ENCODE data around the gene ARHGAP26.

Gene ARHGAP26

DNA sequence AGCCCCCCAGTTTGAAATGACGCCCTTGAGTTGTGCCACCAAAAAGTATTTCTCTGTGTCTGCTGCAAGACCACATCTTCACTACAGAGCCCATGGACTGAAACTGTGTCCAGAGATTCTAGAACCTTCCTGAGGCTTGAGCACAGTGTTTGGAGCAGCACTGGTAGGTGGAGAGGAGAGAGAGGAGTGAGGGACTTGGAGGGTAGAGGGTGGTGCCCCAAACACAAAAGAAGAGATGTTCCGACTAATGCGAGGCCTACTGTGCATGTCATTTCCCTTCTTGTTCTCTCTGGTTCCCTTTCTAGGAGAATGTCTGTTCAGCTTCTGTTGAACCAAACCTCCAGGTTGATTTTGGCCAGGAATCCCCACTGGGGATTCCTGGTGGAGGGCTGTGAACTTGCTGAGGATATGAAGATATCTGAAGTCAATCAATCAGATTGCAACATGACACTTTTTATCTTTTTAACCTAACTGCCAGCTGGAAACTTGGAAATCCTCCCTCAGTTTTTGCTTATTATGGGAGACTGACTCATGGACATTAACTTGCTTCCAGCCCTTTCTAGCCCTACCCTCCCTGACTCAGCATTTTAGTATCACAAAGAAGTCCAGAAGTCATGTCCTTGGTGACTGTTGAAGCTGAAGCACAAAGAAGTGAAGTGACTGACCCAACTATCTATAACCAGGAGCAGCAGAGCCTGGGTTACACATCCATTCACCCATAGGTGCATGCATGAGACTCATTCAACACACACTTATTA, 478.8 kb downstream of the ARHGAP26 start:
- Histone ChIP-seq H3K9ac (ENCODE audit: low read depth, low read length) (no peak overlapping the region), H3K4me2 (ENCODE audit: low read length) (peak overlapping the region; percentile 16), H3K4me3 (ENCODE audit: low read length) (no peak overlapping the region), H3K9me3 (replicated peaks; ENCODE audit: low read length) (no peaks in the 10 kb centered on the region), H3K4me1 (ENCODE audit: control insufficient read depth, insufficient read depth, low read length) (peaks cover 43% of the 10 kb centered on the region), H3K36me3 (ENCODE audit: insufficient read depth, low read length) (no peaks in the 10 kb centered on the region), H3K27me3 (ENCODE audit: control insufficient read depth, insufficient read depth, low read length) (no peaks in the 10 kb centered on the region)

DNA sequence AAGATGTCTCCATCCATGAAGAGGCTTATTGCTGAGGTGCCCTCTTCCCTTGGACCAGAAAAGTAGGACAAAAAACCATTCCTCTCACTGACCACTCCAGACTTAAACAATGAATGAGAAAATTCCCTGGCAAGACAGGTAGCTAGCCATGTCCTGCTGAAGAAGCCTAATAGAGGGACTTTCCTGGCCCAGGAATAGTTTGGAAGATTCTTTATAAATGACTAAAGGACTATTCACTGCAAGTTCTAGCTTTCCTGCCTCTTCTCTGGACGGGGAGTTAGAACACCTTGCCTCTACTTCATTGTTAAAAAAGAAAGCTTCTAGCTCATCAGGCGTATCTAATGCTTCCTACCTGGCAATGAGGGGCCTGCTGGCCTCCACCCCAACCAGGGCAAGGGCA, 479.7 kb downstream of the ARHGAP26 start:
- peaks cover 34% of the 10 kb centered on the region for H3K4me1 ChIP-seq (ENCODE audit: control insufficient read depth, insufficient read depth, low read length)
- H3K9ac ChIP-seq (ENCODE audit: low read depth, low read length): no peak overlapping the region
- H3K9me3 ChIP-seq (replicated peaks; ENCODE audit: low read length): no peaks in the 10 kb centered on the region
- no peak overlapping the region for H3K4me2 ChIP-seq (ENCODE audit: low read length)
- H3K27me3 ChIP-seq (ENCODE audit: control insufficient read depth, insufficient read depth, low read length): no peaks in the 10 kb centered on the region
- H3K36me3 ChIP-seq (ENCODE audit: insufficient read depth, low read length): no peaks in the 10 kb centered on the region
- no peak overlapping the region for H3K4me3 ChIP-seq (ENCODE audit: low read length)

DNA sequence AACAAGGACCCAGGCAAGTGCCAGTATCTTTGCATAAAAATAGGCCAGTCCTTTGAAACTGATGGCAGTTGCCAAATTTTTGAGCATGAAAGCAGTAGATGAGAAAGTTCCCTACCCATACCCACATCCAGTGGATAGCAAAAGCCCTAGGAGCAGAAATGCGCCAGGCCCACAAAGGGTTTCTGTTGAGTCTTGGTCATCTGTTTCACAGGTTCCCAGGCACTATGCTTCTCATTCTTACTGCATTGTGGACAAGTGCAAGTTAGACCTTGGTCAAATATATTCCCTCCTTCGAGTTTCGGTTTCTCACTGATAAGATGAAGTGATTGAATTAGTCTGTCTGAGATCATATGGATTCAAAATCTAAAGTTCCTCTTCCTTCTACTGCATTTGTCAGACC, 481.0 kb downstream of the ARHGAP26 start:
- no peaks in the 10 kb centered on the region for H3K36me3 ChIP-seq (ENCODE audit: insufficient read depth, low read length)
- H3K4me3 ChIP-seq (ENCODE audit: low read length): no peak overlapping the region
- no peaks in the 10 kb centered on the region for H3K27me3 ChIP-seq (ENCODE audit: control insufficient read depth, insufficient read depth, low read length)
- no peaks in the 10 kb centered on the region for H3K9me3 ChIP-seq (replicated peaks; ENCODE audit: low read length)
- peaks cover 21% of the 10 kb centered on the region for H3K4me1 ChIP-seq (ENCODE audit: control insufficient read depth, insufficient read depth, low read length)
- no peak overlapping the region for H3K9ac ChIP-seq (ENCODE audit: low read depth, low read length)
- no peak overlapping the region for H3K4me2 ChIP-seq (ENCODE audit: low read length)

DNA sequence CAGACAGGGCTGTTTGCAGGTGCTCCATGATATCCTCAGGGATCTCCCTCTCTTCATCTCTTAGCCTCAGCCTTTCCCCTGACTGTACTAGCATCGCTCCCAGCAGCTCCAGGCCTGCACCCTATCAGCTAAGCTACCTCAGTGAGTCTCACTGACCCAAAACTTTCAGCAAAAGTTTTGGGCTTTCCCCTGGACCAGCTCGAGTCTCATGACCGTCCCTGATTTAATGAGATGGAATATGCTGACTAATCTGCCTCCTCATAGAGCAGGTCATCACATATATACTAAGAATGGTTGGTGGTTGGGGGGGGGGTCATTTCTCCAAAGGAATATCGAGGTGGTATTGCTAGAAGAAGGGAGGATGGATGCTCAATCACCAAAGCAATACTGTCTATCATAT, 481.8 kb downstream of the ARHGAP26 start:
- no peaks in the 10 kb centered on the region for H3K27me3 ChIP-seq (ENCODE audit: control insufficient read depth, insufficient read depth, low read length)
- H3K36me3 ChIP-seq (ENCODE audit: insufficient read depth, low read length): no peaks in the 10 kb centered on the region
- peaks cover 17% of the 10 kb centered on the region for H3K4me1 ChIP-seq (ENCODE audit: control insufficient read depth, insufficient read depth, low read length)
- no peaks in the 10 kb centered on the region for H3K9me3 ChIP-seq (replicated peaks; ENCODE audit: low read length)
- no peak overlapping the region for H3K9ac ChIP-seq (ENCODE audit: low read depth, low read length)
- no peak overlapping the region for H3K4me3 ChIP-seq (ENCODE audit: low read length)
- no peak overlapping the region for H3K4me2 ChIP-seq (ENCODE audit: low read length)

DNA sequence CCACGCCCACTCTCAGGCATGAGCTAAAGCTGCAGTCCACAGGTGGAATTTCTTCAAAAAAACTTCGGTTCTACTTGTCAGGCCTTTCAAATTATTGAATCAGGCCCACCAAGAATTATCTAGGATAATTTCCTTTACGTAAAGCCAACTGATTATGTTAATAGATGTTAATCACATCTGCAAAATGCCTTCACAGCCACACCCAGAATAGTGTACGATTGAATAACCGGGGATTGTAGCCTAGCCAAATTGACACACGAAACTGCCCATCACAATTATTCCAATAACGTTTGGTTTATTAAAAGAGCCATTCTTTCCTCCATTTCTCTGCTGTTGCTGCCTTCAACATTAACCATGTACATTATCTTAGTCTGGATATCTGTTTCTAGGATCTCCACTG, 484.6 kb downstream of the ARHGAP26 start:
- peaks cover 3% of the 10 kb centered on the region for H3K4me1 ChIP-seq (ENCODE audit: control insufficient read depth, insufficient read depth, low read length)

DNA sequence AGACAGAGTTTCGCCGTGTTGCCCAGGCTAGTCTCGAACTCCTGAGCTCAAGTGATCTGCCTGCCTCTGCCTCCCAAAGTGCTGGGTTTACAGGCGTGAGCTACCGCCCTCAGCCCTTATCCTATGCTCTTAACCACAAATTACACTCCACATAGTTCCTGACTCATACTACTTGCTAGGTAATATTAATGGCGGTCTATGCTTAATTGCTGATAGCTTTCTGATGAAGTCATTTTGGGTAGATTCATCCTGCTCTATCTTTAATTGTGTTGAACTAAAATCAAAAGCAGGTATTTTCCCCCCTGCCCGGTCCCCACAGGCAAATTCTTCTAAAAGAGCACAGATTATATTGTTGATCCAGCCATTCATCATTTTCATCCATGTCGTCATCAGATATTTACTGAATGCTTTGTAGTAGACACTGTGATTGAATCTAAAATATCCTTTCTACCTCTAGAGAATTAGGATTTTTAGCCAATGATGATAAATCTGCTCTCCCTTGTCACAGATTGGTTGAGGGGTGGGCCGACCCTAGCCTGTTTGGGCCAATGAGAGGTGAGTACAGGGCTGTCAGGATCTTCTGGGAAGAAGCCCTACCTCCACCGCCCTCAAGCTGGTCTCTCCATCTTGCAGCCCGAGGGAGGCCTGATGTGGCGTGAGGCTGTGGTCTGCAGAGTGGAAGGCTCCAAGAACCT, 488.5 kb downstream of the ARHGAP26 start:
- H3K4me3 ChIP-seq (ENCODE audit: low read length): no peak overlapping the region

More for the DNA sequence above, 484.6 kb downstream of the ARHGAP26 start:
- no peak overlapping the region for H3K4me2 ChIP-seq (ENCODE audit: low read length)
- H3K36me3 ChIP-seq (ENCODE audit: insufficient read depth, low read length): no peaks in the 10 kb centered on the region
- H3K9me3 ChIP-seq (replicated peaks; ENCODE audit: low read length): no peaks in the 10 kb centered on the region
- no peaks in the 10 kb centered on the region for H3K27me3 ChIP-seq (ENCODE audit: control insufficient read depth, insufficient read depth, low read length)
- no peak overlapping the region for H3K4me3 ChIP-seq (ENCODE audit: low read length)
- H3K9ac ChIP-seq (ENCODE audit: low read depth, low read length): no peak overlapping the region

DNA sequence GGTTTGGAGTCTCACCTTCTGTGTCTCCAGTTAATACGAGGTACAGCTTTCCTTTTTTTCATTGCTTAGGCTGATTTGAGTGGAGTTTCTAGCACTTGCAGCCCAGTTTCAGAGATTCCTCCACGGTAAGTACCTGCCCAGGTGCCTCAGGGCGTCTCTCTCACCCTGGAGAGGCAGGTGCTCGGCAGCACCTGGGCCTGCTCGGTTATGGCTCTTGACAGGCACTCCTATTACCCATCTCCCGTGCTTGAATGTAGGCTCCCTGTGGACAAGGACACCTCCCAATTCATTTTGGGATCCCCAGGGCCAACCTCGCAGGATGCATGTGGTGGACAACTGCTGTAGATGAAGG, 489.1 kb downstream of the ARHGAP26 start:
- Histone ChIP-seq H3K4me3 (ENCODE audit: low read length) (no peak overlapping the region), H3K4me1 (ENCODE audit: control insufficient read depth, insufficient read depth, low read length) (peaks cover 21% of the 10 kb centered on the region), H3K36me3 (ENCODE audit: insufficient read depth, low read length) (no peaks in the 10 kb centered on the region), H3K4me2 (ENCODE audit: low read length) (no peak overlapping the region), H3K27me3 (ENCODE audit: control insufficient read depth, insufficient read depth, low read length) (no peaks in the 10 kb centered on the region), H3K9ac (ENCODE audit: low read depth, low read length) (no peak overlapping the region), H3K9me3 (replicated peaks; ENCODE audit: low read length) (no peaks in the 10 kb centered on the region)

More for the DNA sequence above, 488.5 kb downstream of the ARHGAP26 start:
- Histone ChIP-seq H3K27me3 (ENCODE audit: control insufficient read depth, insufficient read depth, low read length) (no peaks in the 10 kb centered on the region), H3K9ac (ENCODE audit: low read depth, low read length) (no peak overlapping the region), H3K4me1 (ENCODE audit: control insufficient read depth, insufficient read depth, low read length) (peaks cover 21% of the 10 kb centered on the region), H3K9me3 (replicated peaks; ENCODE audit: low read length) (no peaks in the 10 kb centered on the region), H3K36me3 (ENCODE audit: insufficient read depth, low read length) (no peaks in the 10 kb centered on the region), H3K4me2 (ENCODE audit: low read length) (no peak overlapping the region)

DNA sequence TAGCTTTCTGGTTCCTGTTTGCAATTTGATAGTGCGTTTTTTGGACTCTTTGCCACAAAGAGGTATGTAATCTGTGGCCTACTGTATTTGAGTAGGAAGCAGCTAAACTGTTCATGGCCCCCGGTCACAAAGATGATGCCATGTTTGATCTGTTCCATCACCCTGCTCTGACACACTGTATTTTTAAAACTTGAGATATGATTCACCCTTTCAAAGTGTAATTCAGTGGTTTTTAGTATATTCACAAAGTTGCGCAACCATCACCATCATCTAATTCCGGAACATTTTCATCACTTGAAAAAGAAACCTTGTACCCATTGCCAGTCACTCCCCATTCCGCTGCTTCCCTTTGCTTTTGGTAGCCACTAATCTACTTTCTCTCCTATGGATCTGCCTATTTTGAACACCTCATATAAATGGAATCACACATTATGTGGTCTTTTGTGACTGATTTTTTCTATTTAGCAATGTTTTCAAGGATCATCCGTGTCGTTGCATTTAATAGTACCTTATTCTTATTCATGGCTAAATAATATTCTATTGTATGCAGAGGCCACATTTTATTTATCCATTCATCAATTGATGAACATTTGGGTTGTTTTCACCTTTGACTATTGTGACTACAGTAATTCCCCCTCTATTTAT, 491.7 kb downstream of the ARHGAP26 start:
- H3K4me3 ChIP-seq (ENCODE audit: low read length): no peak overlapping the region
- no peak overlapping the region for H3K4me2 ChIP-seq (ENCODE audit: low read length)
- H3K27me3 ChIP-seq (ENCODE audit: control insufficient read depth, insufficient read depth, low read length): no peaks in the 10 kb centered on the region
- H3K9ac ChIP-seq (ENCODE audit: low read depth, low read length): peak overlapping the region; percentile 42
- peaks cover 21% of the 10 kb centered on the region for H3K4me1 ChIP-seq (ENCODE audit: control insufficient read depth, insufficient read depth, low read length)
- no peaks in the 10 kb centered on the region for H3K9me3 ChIP-seq (replicated peaks; ENCODE audit: low read length)
- H3K36me3 ChIP-seq (ENCODE audit: insufficient read depth, low read length): no peaks in the 10 kb centered on the region

DNA sequence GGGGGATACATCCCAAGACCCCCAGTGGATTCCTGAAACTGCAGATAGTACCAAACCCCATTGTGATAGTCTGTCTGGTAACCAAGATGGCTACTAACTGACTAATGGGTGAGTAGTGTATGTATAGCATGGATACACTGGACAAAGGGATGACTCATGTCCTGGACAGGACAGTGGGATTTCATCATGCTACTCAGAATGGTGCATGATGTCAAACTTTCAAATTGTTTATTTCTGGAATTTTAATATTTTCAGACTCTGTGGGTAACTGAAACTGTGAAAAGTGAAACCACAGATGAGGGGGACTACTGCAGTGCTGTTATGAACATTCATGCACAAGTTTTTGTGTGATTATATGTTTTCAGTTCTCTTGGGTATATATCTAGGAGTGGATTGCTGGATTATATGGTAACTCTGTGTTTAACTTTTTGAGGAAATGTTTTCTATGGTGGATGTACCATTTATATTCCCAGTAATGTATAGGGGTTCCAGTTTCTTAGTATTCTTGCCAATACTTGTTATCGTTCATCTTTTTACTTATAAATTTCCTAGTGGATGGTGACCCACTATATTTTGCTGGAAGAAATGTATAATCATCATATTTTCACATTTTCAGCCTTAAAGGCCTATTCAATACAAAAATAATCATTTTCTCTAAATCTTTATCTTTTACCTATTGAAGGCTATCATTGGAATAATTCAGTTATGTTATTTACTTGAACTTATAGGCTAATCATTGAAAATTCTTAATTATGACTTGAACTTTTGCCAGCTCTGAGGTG, 492.4 kb downstream of the ARHGAP26 start:
- no peaks in the 10 kb centered on the region for H3K27me3 ChIP-seq (ENCODE audit: control insufficient read depth, insufficient read depth, low read length)
- no peaks in the 10 kb centered on the region for H3K36me3 ChIP-seq (ENCODE audit: insufficient read depth, low read length)
- peak overlapping the region; percentile 20 for H3K4me2 ChIP-seq (ENCODE audit: low read length)
- H3K4me3 ChIP-seq (ENCODE audit: low read length): no peak overlapping the region
- peaks cover 21% of the 10 kb centered on the region for H3K4me1 ChIP-seq (ENCODE audit: control insufficient read depth, insufficient read depth, low read length)
- no peaks in the 10 kb centered on the region for H3K9me3 ChIP-seq (replicated peaks; ENCODE audit: low read length)
- peak overlapping the region; percentile 42 for H3K9ac ChIP-seq (ENCODE audit: low read depth, low read length)

DNA sequence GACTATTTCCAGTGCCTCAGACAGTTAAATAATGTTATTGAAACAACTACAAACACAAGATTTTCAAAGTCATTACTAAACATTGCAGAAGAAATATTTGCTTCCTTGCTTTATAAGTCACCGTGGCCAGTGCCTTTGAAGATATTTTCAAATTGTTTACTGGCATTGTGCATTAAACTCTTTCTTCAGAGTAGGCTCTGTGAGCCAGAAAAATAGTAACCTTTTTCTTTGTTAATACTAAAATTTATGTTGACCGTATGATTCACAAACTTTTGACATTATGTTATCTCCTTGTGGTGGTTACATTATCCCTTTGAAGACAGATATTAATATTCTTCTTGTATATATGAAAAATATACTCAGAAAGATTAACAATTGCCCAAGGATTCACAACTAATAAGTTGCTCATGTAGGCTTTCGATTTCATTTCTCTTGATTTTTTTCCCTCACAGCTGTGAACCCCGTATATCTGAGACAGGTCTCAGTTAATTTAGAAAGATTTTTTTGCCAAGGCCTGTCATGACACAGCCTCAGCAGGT, 493.2 kb downstream of the ARHGAP26 start:
- no peak overlapping the region for H3K4me2 ChIP-seq (ENCODE audit: low read length)
- H3K9ac ChIP-seq (ENCODE audit: low read depth, low read length): no peak overlapping the region
- H3K36me3 ChIP-seq (ENCODE audit: insufficient read depth, low read length): no peaks in the 10 kb centered on the region

DNA sequence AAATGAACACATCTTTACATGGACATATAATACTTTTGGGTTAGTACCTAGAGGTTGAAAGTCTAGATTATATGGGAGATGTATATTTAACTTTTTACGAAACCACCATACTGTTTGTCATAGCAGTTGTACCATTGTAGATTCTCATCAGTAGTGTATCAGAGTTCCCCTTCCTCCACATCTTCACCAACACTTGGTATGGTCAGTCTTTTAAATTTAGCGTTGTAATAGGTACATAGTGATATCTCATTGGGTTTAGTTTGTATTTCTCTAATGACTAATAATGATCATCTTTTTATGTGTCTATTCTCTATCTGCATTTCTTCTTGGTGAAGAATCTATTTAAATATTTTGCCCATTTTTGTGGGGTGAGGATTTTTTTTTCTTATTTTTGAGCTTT, 495.8 kb downstream of the ARHGAP26 start:
- Histone ChIP-seq H3K36me3 (ENCODE audit: insufficient read depth, low read length) (no peaks in the 10 kb centered on the region), H3K4me3 (ENCODE audit: low read length) (no peak overlapping the region), H3K4me2 (ENCODE audit: low read length) (no peak overlapping the region), H3K9me3 (replicated peaks; ENCODE audit: low read length) (no peaks in the 10 kb centered on the region), H3K9ac (ENCODE audit: low read depth, low read length) (no peak overlapping the region), H3K4me1 (ENCODE audit: control insufficient read depth, insufficient read depth, low read length) (peaks cover 21% of the 10 kb centered on the region), H3K27me3 (ENCODE audit: control insufficient read depth, insufficient read depth, low read length) (no peaks in the 10 kb centered on the region)

More for the DNA sequence above, 493.2 kb downstream of the ARHGAP26 start:
- Histone ChIP-seq H3K27me3 (ENCODE audit: control insufficient read depth, insufficient read depth, low read length) (no peaks in the 10 kb centered on the region), H3K9me3 (replicated peaks; ENCODE audit: low read length) (no peaks in the 10 kb centered on the region), H3K4me1 (ENCODE audit: control insufficient read depth, insufficient read depth, low read length) (peaks cover 21% of the 10 kb centered on the region), H3K4me3 (ENCODE audit: low read length) (no peak overlapping the region)
